HG02884 (cell line): ENCODE data around the gene FARSB.
"Not testable (repeated sequence)": the region's sequence is repeated elsewhere in the genome, so short reads cannot be mapped to it uniquely, and the experiment has no call there.

Source experiments
- ATAC-seq: cut with Tn5 transposase; IDR thresholded peaks from one replicate; pipeline ENCODE4 v1.9.1; 2021; ENCODE audit warnings: mild to moderate bottlenecking, moderate library complexity; ENCODE audit not compliant: unreplicated experiment

FARSB gene

GRCh38 chr2:222609381-222609780 lies 46.5 kb downstream of the FARSB start:
- no peak for ATAC-seq

GRCh38 chr2:222608081-222608480 lies 47.8 kb downstream of the FARSB start:
- no peak for ATAC-seq

DNA sequence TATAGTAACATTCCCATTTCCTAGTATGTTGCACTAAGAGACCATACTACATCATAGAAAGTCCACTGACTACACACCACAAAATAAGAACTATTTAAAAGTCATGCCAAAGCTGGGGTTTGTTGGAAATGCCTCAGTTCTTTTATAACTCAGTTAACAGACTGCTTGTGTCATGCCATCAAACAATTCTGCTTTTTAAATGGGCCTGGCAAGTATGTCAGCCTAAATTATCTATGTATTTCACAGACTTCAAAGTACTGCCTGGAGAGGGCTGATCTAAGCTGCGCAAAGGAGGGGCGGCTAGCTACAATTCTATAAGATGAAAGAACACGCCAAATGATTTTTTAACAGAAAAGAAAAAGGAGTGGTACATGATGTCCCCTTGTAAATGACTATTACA lies 49.6 kb downstream of the FARSB start:
- ATAC-seq = no peak

DNA sequence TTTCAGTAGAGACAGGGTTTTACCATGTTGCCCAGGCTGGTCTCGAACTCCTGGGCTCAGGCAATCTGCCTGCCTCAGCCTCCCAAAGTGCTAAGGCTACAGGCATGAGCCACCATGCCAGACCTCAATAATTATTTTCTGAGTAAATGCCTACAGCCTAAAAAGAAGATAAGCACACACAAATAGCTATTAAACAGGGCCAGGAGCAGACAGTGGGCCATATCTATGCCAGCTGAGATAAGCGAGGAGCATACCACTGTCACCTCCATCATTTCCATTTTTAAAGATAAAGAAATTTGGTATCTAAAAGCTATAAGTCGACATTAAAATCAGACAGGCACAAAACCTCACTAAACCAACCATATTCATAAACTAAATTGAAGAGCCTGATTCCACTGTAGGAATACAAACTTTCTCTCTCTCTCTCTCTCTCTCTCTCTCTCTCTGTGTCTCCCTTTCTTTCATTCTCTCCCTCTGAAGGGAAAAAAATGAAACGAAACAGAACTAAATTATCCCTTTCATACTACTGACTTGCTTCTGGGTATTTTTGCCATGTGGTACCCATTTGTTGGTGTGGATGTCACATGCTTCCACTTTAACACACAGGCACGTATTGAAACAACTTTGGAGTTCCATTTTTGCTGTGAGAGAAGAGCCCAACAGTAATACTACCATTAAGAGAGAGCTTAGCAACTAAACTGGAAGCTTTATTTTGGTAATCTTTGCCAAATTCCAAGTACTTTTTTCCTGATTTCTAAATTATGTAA lies 51.0 kb downstream of the FARSB start:
- no peak for ATAC-seq

DNA sequence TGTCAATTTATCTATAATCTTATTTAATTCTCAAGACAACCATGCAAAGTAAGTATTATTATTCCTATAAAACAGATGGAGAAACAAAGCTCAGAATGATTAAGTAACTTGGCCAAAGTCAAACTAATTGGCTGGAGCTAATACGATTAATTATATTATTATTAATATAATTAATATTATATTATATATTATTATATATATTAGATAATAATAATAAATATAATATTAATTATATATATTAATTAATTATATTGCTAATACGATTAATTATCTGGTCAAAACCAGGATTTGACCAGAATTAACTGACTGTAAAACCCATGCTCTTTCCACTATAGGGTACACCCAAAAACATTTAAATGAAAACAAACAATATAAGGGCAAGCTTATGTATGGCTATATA lies 52.4 kb downstream of the FARSB start:
- no peak for ATAC-seq

GRCh38 chr2:222598611-222599010 lies 57.3 kb downstream of the FARSB start:
- no peak for ATAC-seq

DNA sequence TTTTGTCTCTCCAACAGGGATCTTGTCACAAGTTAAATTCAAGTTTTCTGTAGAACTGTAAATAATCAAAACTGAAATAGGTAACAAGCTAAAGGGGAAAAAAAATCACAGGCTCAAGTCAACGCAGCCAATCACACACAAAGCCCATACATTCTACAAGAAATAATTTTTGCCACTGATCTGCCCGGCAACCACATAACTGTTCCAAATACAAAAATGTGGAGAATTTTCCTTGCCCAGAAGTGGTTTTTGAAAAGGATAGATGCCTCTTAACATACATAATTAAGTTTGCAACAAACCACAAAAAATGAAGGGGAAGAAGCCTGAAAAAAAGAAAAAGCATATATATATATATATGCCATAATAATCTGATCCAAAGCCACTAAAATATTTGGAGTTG lies 60.3 kb downstream of the FARSB start:
- ATAC-seq = no peak

DNA sequence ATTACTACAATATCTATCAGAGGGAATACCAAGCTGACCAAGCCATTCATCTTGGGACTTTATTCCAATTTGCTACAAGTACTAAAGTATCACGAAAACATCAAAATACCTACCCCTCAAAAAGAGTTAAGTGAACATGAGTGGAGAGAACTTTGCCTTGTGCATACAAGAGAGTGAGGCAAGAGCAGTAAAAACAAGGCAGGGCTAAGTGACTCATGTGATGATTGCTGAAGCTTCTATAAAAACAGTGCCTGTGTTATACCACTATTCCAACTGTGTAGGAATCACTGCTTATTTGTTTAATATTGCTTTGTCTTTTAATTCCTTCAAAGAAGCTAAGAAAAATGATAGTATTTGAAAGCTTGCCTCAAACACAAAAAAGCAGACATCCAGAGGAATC lies 61.2 kb downstream of the FARSB start:
- ATAC-seq = no peak

- no peak for ATAC-seq
Observed at GRCh38 chr2:222592176-222592575, 63.7 kb downstream of the FARSB start.

GRCh38 chr2:222591661-222592060 lies 64.2 kb downstream of the FARSB start:
- no peak for ATAC-seq

DNA sequence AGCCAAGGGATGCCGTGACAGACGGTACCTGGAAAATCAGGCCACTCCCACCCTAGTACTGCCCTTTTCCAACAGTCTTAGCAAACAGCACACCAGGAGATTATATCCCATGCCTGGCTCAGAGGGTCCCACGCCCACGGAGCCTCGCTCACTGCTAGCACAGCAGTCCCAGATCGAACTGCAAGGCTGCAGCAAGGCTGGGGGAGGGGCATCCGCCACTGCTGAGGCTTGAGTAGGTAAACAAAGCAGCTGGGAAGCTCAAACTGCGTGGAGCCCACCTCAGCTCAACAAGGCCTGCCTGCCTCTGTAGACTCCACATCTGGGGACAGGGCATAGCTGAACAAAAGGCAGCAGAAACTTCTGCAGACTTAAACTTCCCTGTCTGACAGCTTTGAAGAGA lies 71.3 kb downstream of the FARSB start:
- ATAC-seq = not testable (repeated sequence)

GRCh38 chr2:222582928-222583327 lies 73.0 kb downstream of the FARSB start:
- ATAC-seq = no peak

- no peak for ATAC-seq
Observed at GRCh38 chr2:222577341-222577740, 78.6 kb downstream of the FARSB start.

DNA sequence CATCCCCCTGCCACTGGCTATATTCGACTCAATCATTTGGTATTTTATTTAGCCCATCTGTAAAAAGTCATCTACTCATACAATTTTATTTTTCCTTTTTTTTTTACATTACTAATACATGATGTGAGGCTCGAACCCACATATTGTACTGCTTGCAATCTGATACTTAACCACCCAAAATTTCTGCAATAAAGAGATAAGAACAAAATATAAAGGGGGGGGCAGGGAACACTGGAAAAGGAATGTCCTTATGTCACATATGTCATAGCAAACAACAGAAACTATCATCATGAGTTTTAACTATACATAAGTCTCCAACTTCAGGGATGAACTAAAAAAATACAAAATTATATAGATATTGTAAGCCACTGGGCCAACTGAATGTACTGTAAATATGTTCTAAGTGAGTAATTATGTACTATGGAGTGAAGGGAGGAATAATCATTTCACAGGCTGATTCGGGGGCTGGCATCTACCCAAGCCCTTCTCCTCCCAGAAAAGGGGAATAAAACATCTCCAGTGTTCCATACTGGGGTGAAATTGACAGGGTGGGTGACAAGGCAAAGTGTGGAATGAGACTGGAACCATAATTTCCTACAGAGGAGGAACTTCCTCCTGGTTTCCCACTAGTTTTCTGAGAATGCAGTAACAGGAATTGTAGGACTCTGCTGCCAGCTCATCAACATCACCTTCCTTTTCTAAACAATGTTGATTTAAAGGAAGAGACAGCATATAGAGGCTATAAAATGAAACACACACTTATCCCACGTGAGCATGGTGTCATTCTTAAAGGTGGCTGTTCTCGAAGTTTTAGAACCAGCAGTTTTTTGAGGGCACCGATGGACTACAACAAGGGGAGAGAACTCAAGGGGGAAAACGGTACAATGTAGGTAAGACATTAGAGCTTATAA lies 79.5 kb downstream of the FARSB start:
- ATAC-seq = no peak

DNA sequence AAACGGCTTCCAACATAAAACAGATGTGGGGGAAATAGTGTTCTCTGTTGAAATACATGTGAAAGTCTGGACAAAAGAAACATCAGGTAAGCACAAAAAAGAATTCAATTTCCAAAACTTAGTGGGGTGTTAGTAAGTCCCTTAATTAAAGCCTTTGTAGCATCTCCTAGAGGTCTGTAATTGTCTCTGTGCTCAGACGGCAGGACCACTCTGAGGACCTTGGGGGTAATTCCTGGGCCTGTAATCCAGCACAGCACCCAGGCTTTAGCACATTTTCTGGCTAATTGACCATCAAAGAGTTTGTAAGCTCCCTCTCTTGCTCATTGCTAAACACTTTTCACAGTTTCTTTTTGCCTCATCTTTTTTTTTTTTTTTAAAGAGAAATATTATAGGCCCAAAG lies 80.3 kb downstream of the FARSB start:
- no peak for ATAC-seq

GRCh38 chr2:222572751-222573174 lies 83.1 kb downstream of the FARSB start:
- no peak for ATAC-seq

DNA sequence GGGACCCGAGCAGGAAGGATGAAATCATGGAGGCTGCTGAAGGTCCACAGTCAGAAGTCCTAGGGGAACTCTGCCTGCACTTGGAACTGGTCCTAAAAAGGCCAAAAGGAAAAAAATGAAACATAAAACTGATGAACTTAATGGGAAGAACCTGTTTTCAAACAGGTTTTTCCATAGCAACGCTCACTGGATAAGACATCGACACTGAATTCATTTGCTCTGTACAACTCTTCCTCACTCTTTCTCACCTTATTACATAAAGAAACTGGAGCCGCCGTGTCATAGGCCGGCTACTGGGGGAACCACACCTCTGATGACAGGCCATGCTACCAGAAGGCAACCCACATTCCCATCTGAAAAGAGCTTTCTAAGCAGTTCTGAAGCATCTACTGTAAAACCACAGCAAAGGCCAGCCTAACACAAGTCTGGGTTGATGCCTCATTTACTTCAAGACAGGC lies 83.6 kb downstream of the FARSB start:
- no peak for ATAC-seq

- ATAC-seq = no peak
Observed at GRCh38 chr2:222569826-222570225, 86.1 kb downstream of the FARSB start.

DNA sequence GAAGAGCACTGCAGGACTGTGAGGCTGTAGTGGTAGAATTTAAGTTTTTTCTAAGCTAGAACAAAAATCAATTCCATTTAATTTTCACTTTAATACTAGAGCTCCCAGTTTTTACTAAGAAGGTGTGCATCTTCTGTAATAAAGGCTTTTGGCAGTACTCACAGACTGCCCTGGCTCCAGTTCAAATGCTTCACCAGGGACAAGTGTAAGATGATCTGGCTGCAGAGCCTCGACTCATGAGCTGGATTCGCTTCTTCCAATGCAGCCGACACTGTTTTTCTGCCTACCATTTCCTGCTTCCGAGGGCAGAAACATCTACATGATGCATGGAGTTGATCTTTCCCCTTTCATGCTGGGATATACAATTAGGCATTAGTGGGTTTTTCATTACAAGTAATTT lies 87.0 kb downstream of the FARSB start:
- ATAC-seq = no peak

GRCh38 chr2:222566229-222566628 lies 89.7 kb downstream of the FARSB start:
- no peak for ATAC-seq

DNA sequence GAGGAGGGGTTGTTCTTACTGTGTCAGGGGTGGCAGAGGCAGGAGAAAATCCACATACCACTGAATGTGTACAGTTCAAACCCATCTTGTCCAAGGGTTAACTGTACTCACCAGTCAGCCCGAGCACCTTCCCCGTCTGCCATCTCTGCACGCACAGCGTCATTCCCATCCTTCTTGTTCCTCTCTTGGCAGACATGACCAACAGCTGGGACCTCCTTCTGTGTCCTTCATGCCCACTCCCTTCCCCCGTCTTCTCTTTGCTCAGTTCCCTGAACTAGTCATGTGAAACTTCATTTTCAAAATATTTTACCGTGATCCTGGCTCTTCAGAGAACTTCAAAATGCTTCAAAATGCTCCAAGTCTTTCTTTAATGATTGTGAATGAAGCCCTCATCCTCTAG lies 92.0 kb downstream of the FARSB start:
- no peak for ATAC-seq

- no peak for ATAC-seq
Observed at GRCh38 chr2:222563106-222563718, 92.7 kb downstream of the FARSB start.
